Neuron (in vitro differentiated cells): ENCODE results near the gene SSU72.
"Not testable (repeated sequence)": the region's sequence is repeated elsewhere in the genome, so short reads cannot be mapped to it uniquely, and the experiment has no call there.

Experiments used
- H2AFZ ChIP-seq: one replicate; pipeline ENCODE4 v1.6.1; 2013; ENCODE audit warnings: low read depth, mild to moderate bottlenecking, inconsistent platforms, low read length, moderate library complexity
- H3K27me3 ChIP-seq: one replicate; pipeline ENCODE4 v1.6.1; 2013; ENCODE audit warnings: low read length; ENCODE audit not compliant: insufficient read depth
- H3K36me3 ChIP-seq: one replicate; pipeline ENCODE4 v1.6.1; 2013; ENCODE audit warnings: low read length; ENCODE audit not compliant: insufficient read depth
- H3K4me1 ChIP-seq: one replicate; pipeline ENCODE4 v1.6.1; 2013; ENCODE audit warnings: low read length; ENCODE audit not compliant: insufficient read depth
- H3K4me3 ChIP-seq: 2 replicates; pipeline ENCODE4 v1.5.1; 2013; ENCODE audit warnings: mild to moderate bottlenecking, low read length, moderate library complexity
- H3K9me3 ChIP-seq: one replicate; pipeline ENCODE4 v1.6.1; 2013; ENCODE audit warnings: low read length

SSU72 gene

DNA sequence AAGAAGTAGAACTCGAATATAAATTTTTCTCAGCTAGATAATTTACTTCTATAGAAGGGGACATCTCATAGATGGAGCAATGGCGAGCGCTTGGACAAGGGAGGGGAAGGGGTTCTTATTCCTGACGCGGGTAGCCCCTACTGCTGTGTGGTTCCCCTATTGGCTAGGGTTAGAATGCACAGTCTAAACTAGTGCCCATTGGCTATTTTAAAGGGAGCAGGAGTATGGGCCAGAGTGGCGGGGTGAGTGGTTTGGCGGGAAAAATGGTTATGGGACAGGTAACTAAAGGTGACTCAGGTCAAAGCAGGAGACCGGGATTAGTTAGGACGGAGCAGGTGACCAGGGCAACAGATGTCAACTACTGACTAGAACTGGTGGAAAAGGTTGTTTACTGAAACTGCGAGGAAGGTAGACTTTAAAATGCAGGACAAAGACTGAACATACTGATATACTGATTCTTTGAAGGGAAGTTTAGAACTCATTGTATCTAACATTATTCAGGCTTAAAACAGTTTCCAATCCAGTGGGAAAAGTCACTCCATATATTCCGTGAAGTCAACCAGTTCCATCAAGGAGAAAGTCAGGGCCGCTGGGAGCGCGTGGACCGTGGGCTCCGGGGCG, 63.6 kb downstream of the SSU72 start:
- Histone ChIP-seq H3K4me1 (peaks cover 3% of the 10 kb centered on the region), H2AFZ (peak overlapping the region; percentile 65), H3K4me3 (peak overlapping the region; percentile 77), H3K36me3 (peaks cover 10% of the 10 kb centered on the region), H3K27me3 (no peaks in the 10 kb centered on the region), H3K9me3 (no peaks in the 10 kb centered on the region)

DNA sequence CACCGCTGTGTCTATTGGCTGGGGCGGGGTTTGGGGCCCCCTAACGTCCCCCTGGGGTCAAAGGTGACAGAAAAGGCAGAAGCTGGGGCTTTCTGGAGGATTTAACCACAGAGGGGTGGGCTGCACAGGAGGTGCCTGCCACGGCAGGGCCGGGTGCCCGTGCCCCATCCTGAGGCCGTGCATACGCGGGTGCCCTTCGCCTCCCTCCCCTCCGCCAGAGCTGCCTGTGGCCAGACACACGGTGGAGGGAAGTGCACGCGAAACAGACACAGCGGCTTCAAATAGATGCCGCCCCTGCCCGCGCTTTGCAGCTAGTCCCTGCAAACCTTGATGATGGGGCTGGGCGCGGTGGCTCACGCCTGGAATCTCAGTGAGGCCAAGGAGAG, 65.2 kb downstream of the SSU72 start:
- H3K36me3 ChIP-seq, H2AFZ ChIP-seq, H3K9me3 ChIP-seq, H3K4me3 ChIP-seq, H3K4me1 ChIP-seq, H3K27me3 ChIP-seq: not testable (repeated sequence)

DNA sequence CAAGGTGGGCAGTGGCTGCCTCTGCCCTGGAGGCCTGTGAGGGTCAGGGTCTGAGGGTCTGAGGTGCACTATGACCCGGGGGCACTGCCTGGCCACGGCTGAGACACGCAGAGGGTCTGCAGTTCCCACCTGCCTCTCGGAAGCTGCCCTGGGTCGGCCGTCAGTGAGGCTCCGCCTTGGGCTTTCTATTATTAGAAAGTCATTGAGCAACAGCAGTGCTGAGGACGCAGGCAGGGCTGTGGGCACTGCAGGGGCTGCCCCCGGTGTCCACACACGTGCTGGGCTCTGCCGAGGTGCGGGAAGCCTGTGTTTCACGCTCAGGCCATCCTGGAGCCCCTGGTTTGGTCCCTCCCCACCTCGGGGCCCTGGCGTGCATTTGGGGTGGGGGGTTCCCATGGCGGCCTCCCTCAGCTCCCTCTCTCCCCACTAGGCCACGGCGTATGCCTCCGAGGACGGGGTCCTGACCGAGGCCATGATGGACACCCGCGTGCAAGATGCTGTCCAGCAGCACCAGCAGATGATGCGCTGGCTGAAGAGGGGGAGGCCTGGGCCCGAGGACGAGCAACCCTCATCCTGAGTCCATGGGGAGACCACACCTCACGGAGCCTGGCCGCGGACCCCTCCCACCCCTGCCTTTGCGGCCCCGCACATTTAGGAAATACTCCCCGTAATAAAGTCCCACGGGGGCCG, 65.7 kb downstream of the SSU72 start:
- H3K27me3 ChIP-seq, H3K4me1 ChIP-seq, H3K36me3 ChIP-seq, H2AFZ ChIP-seq, H3K4me3 ChIP-seq, H3K9me3 ChIP-seq: not testable (repeated sequence)

DNA sequence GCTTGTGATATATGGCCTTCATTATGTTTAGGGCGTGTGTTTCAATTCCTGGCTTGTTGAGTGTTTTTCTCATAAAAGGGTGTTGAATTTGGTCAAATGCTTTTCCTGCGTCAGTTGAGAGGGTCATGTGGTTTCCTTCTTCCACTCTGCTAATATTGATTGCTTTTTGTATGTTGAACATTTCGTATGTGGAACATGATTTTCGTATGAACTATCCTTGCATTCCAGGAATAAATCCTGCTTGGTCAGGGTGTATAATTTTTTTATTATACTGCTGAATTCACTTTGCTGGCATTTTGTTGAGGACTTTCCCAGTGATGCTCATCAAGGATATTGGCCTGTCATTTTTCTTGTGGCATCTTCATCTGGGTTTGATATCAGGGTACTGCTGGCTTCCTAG, 67.4 kb downstream of the SSU72 start:
- H3K9me3 ChIP-seq: no peaks in the 10 kb centered on the region
- H2AFZ ChIP-seq: no peak overlapping the region
- peaks cover 10% of the 10 kb centered on the region for H3K4me1 ChIP-seq
- no peaks in the 10 kb centered on the region for H3K36me3 ChIP-seq
- no peaks in the 10 kb centered on the region for H3K27me3 ChIP-seq
- H3K4me3 ChIP-seq: no peak overlapping the region

DNA sequence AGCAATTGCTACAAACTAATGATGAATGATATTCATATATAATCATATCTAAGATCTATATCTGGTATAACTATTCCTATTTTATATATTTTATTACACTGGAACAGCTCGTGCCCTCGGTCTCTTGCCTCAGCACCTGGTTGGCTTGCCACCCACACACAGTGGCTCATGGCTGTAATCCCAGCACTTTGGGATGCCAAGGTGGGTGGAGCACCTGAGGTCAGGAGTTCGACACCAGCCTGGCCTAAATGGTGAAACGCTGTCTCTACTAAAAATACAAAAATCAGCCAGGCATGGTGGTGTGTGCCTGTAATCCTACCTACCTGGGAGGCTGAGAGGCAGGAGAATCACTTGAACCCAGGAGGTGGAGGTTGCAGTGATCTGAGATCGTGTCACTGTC, 68.9 kb downstream of the SSU72 start:
- not testable (repeated sequence) for H3K27me3 ChIP-seq, H3K9me3 ChIP-seq, H3K36me3 ChIP-seq, H2AFZ ChIP-seq, H3K4me3 ChIP-seq, H3K4me1 ChIP-seq

DNA sequence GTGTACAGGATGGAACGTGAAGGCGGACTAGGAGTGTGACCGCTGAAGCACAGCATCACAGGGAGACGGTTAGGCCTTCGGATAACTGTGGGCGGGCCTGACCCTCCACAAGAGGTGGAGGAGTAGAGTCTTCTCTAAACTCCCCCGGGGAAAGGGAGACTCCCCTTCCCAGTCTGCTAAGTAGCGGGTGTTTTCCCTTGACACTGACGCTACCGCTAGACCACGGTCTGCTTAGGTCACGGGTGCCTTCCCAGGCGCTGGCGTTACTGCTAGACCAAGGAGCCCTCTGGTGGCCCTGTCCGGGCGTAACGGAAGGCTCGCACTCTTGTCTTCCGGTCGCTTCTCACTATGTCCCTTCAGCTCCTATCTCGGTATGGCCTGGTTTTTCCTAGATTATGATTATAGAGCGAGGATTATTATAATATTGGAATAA, 69.3 kb downstream of the SSU72 start:
- H3K36me3 ChIP-seq, H3K9me3 ChIP-seq, H2AFZ ChIP-seq, H3K4me1 ChIP-seq, H3K27me3 ChIP-seq: not testable (repeated sequence)
- peak overlapping the region; percentile 31 for H3K4me3 ChIP-seq

DNA sequence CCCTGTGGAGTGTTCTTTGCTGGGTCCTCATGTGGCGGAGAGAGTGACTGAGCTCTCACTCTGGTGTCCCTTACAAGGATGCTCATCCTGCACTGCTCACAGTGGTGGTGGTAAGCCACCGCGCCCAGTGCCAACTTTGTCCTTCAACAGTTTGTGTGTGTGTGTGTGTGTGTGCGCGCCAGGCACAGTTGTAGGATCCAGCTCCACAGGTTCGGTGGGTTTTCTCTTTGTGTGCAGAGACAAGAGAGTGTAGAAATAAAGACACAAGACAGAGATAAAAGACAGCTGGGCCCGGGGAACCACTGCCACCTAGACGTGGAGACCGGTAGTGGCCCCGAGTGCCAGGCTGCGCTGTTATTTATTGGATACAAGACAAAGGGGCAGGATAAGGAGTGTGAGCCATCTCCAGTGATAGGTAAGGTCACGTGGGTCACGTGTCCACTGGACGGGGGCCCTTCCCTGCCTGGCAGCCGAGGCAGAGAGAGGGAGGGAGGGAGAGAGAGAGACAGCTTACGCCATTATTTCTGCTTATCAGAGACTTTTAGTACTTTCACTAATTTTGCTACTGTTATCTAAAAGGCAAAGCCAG, 69.8 kb downstream of the SSU72 start:
- peak overlapping the region; percentile 31 for H3K4me3 ChIP-seq
- H3K9me3 ChIP-seq, H3K4me1 ChIP-seq, H3K27me3 ChIP-seq, H2AFZ ChIP-seq, H3K36me3 ChIP-seq: not testable (repeated sequence)

DNA sequence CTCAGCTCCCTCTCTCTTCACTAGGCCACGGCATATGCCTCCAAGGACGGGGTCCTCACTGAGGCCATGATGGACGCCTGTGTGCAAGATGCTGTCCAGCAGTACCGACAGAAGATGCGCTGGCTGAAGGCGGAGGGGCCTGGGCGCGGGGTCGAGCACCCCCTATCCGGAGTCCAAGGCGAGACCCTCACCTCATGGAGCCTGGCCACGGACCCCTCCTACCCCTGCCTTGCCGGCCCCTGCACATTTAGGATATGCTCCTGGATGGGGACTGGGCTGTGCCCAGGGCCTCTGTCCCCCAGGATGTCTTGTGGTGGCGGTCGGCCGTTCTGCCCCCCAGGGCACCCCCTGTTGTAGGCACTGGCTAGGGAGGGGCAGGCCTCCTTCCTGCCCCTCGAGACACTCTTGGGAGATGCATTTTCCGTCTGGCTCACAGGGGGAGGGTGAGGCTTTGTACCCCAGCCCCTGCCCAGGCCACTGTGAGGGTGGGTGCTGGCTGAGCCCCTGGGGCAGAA, 79.1 kb downstream of the SSU72 start:
- not testable (repeated sequence) for H3K4me3 ChIP-seq, H3K27me3 ChIP-seq, H3K4me1 ChIP-seq, H2AFZ ChIP-seq
- Histone ChIP-seq H3K9me3 (peaks cover 16% of the 10 kb centered on the region), H3K36me3 (peaks cover 36% of the 10 kb centered on the region)

DNA sequence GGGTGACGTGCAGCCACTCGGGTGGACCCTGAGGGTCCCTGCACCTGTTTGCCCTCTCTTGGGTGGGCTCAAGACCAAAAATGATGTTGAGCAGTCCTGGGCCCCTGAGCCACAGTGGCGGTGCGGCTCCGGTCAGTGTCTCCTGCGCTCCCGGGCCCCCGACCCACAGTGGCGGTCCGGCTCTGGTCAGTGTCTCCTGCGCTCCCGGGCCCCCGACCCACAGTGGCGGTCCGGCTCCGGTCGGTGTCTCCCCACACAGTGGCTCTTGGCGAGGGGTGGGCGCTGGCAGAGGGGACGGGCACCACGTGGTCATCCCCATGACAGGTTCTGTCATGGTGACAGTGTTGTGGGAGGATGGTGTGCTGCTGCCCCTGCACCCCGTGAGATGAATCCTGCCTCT, 80.4 kb downstream of the SSU72 start:
- peaks cover 41% of the 10 kb centered on the region for H3K36me3 ChIP-seq
- not testable (repeated sequence) for H2AFZ ChIP-seq, H3K4me1 ChIP-seq, H3K27me3 ChIP-seq, H3K4me3 ChIP-seq
- H3K9me3 ChIP-seq: peaks cover 20% of the 10 kb centered on the region
